ENCODE data around the gene COMT. TPM values are rescaled to one million over a fixed set of nuclear protein-coding genes. Genes with fewer than 3 reads are reported as not detected.

Gene COMT
- total RNA-seq, 1 experiment from 2014 or later: 72.0 TPM

DNA sequence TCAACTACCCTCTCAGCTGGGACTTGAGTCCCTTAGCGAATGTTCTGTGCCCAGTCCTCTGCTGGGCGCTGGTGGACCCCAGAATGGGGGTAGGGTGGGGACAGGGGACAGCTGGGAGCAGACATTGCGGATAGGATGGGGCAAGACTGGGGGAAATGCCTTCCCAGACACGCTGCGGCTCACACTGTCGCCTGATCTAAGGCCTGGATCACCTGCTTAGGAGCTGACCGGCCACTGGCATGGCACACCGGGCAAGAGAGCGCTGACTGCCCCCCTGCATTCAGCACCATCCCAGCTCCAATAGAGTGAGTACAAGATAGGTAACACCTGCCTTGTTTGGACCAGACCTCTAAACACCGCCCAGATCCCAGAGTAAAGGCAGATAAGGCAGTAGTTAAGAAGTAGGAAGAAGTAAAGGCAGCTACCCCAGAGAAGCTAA is 73.6 kb downstream of the COMT start:
- Histone ChIP-seq H3K4me1 (ENCODE audit: low read length) (peaks cover 24% of the 10 kb centered on the region), H2AFZ (ENCODE audit: low read length) (no peak overlapping the region), H3K9ac (ENCODE audit: low read length) (peak overlapping the region; percentile 81), H3K27ac (ENCODE audit: low read length) (no peak overlapping the region), H3K9me2 (replicated peaks; ENCODE audit: insufficient read depth, low read length) (no peaks in the 10 kb centered on the region), H3K4me3 (ENCODE audit: low read length) (peak overlapping the region; percentile 84; the same call in 1 of the 2 replicates), H3K36me3 (ENCODE audit: insufficient read depth, low read length) (no peaks in the 10 kb centered on the region), H3K9me3 (ENCODE audit: low read length) (no peaks in the 10 kb centered on the region), H3K79me2 (ENCODE audit: low read length) (peaks cover 5% of the 10 kb centered on the region; the same call in 1 of the 2 replicates), H3K4me2 (ENCODE audit: low read depth, low read length, poor library complexity, severe bottlenecking) (peak overlapping the region; percentile 83), H4K20me1 (ENCODE audit: insufficient read depth, low read depth, low read length) (no peaks in the 10 kb centered on the region), H3K27me3 (ENCODE audit: low read length) (no peaks in the 10 kb centered on the region)
- no peak for DNase-seq

DNA sequence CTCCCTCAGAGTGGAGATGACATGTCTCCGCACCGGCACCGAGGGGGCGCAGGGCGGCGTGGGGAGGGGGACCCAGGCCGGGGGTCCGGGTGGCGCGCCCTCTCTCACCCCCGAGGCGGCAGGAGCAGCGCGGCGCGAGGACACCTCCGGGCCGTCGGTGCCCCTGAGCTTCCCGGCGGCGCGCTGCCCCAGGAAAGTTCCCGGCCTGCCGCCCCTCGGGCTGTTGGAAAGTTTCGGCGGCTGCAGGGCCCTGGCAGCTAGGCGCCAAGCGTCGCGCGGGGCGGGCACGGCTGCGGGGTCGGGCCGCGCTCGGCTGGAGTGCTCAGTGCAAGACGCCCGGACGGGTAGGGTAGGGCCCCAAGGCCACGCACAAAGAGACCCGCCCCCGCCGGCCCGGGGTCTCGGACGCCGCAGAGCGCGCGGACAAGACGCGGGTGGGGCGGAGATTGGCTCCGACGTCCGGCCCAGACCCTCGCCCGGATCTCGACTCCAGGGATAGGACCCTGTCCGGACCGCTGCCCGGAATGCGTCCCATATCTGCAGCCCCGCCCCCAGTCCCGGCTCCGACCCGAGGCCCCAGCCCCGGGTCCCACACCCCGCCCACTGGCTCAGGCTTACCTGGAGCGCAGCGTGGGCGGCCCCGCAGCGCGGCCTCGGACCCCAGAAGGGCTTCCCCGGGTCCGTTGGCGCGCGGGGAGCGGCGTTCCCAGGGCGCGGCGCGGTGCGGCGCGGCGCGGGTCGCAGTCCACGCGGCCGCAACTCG is 74.6 kb downstream of the COMT start:
- DNase-seq: peak; percentile 70
- Histone ChIP-seq H2AFZ (ENCODE audit: low read length) (peak overlapping the region; percentile 58; the same call in 1 of the 2 replicates), H3K36me3 (ENCODE audit: insufficient read depth, low read length) (no peaks in the 10 kb centered on the region), H3K4me2 (ENCODE audit: low read depth, low read length, poor library complexity, severe bottlenecking) (peak overlapping the region; percentile 83), H3K27ac (ENCODE audit: low read length) (no peak overlapping the region), H3K27me3 (ENCODE audit: low read length) (no peaks in the 10 kb centered on the region), H3K79me2 (ENCODE audit: low read length) (peaks cover 7% of the 10 kb centered on the region), H3K4me3 (ENCODE audit: low read length) (peak overlapping the region; percentile 84), H3K9me2 (replicated peaks; ENCODE audit: insufficient read depth, low read length) (no peaks in the 10 kb centered on the region), H3K9ac (ENCODE audit: low read length) (peak overlapping the region; percentile 81), H3K9me3 (ENCODE audit: low read length) (no peaks in the 10 kb centered on the region), H3K4me1 (ENCODE audit: low read length) (peaks cover 28% of the 10 kb centered on the region), H4K20me1 (ENCODE audit: insufficient read depth, low read depth, low read length) (no peaks in the 10 kb centered on the region)

DNA sequence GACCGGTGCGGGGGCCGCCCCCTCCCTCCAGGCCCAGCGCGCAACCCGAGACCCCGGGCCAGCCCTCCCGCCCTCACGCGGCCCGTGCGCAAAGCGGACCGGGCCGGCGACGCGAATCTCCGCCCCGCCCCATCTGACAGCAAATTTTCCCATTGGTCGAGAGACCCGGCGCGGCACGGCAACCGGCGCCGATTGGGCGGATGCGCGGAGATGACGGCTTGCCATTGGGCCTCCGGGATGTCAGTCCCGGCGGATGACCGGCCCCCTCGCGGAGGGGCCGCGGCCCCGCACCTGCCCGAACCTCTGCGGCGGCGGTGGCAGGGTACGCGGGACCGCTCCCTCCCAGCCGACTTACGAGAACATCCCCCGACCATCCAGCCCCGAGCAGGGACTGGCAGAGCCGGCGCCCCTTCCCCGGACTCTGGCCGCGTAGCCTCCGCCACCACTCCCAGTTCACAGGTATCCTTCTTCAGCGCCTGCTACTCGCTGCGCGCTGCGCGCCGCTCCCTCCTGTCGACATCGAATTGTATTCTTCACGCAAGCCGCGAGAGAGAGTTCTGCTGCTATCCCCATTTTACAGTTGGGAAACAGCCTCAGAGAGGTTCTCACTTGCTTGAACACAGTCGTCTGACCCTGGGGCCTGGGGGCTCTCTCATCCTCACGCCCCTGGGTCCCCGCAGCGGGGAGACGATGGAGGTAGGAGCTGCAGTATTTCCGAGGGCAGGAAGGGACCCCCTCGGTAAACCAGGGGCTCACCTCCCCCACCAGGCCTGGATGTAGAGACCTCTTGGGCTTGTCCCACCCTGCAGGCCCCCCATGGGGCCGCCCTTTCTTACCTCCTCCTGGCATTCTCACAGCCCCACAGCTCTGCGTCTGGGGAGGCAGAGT is 75.4 kb downstream of the COMT start, which contains the start of gene ARVCF:
ARVCF (minus strand) TSS at position 90 of the 888 bp plus-strand sequence. CDS start 26,029 bp downstream, outside the sequence.
- peaks cover 15% of the 10 kb centered on the region for H3K79me2 ChIP-seq (ENCODE audit: low read length)
- H3K9me3 ChIP-seq (ENCODE audit: low read length): no peaks in the 10 kb centered on the region
- peak; percentile 97 for DNase-seq
- H3K9me2 ChIP-seq (replicated peaks; ENCODE audit: insufficient read depth, low read length): no peaks in the 10 kb centered on the region
- H4K20me1 ChIP-seq (ENCODE audit: insufficient read depth, low read depth, low read length): no peaks in the 10 kb centered on the region
- H3K9ac ChIP-seq (ENCODE audit: low read length): peak within 1 kb of the TSS; percentile 81
- peak within 1 kb of the TSS; percentile 84 for H3K4me3 ChIP-seq (ENCODE audit: low read length)
- no peak within 1 kb of the TSS for H3K27ac ChIP-seq (ENCODE audit: low read length)
- peaks cover 31% of the 10 kb centered on the region for H3K4me1 ChIP-seq (ENCODE audit: low read length)
- peak within 1 kb of the TSS; percentile 97; the same call in 1 of the 2 replicates for H2AFZ ChIP-seq (ENCODE audit: low read length)
- no peaks in the 10 kb centered on the region for H3K36me3 ChIP-seq (ENCODE audit: insufficient read depth, low read length)
- H3K4me2 ChIP-seq (ENCODE audit: low read depth, low read length, poor library complexity, severe bottlenecking): peak within 1 kb of the TSS; percentile 83
- H3K27me3 ChIP-seq (ENCODE audit: low read length): no peaks in the 10 kb centered on the region

- H3K36me3 ChIP-seq (ENCODE audit: insufficient read depth, low read length): no peaks in the 10 kb centered on the region
- H3K9ac ChIP-seq (ENCODE audit: low read length): peak overlapping the region; percentile 73
- H3K79me2 ChIP-seq (ENCODE audit: low read length): peaks cover 21% of the 10 kb centered on the region
- no peaks in the 10 kb centered on the region for H3K9me3 ChIP-seq (ENCODE audit: low read length)
- no peak for DNase-seq
- no peaks in the 10 kb centered on the region for H3K27me3 ChIP-seq (ENCODE audit: low read length)
- no peak overlapping the region for H2AFZ ChIP-seq (ENCODE audit: low read length)
- H3K9me2 ChIP-seq (replicated peaks; ENCODE audit: insufficient read depth, low read length): no peaks in the 10 kb centered on the region
- H3K4me1 ChIP-seq (ENCODE audit: low read length): peaks cover 37% of the 10 kb centered on the region
- H3K27ac ChIP-seq (ENCODE audit: low read length): no peak overlapping the region
- H4K20me1 ChIP-seq (ENCODE audit: insufficient read depth, low read depth, low read length): no peaks in the 10 kb centered on the region
- peak overlapping the region; percentile 84; the same call in 1 of the 2 replicates for H3K4me3 ChIP-seq (ENCODE audit: low read length)
- peak overlapping the region; percentile 83 for H3K4me2 ChIP-seq (ENCODE audit: low read depth, low read length, poor library complexity, severe bottlenecking)
These were observed 76.0 kb downstream of the COMT start for GRCh38 chr22:20017622-20017958.

- no peak overlapping the region for H3K27ac ChIP-seq (ENCODE audit: low read length)
- no peak overlapping the region for H2AFZ ChIP-seq (ENCODE audit: low read length)
- DNase-seq: no peak
- no peak overlapping the region for H3K4me3 ChIP-seq (ENCODE audit: low read length)
- H3K9me3 ChIP-seq (ENCODE audit: low read length): no peaks in the 10 kb centered on the region
- H3K9me2 ChIP-seq (replicated peaks; ENCODE audit: insufficient read depth, low read length): no peaks in the 10 kb centered on the region
- no peaks in the 10 kb centered on the region for H4K20me1 ChIP-seq (ENCODE audit: insufficient read depth, low read depth, low read length)
- H3K79me2 ChIP-seq (ENCODE audit: low read length): peaks cover 25% of the 10 kb centered on the region
- H3K9ac ChIP-seq (ENCODE audit: low read length): no peak overlapping the region
- H3K27me3 ChIP-seq (ENCODE audit: low read length): no peaks in the 10 kb centered on the region
- H3K4me2 ChIP-seq (ENCODE audit: low read depth, low read length, poor library complexity, severe bottlenecking): no peak overlapping the region
- H3K4me1 ChIP-seq (ENCODE audit: low read length): peaks cover 41% of the 10 kb centered on the region
- H3K36me3 ChIP-seq (ENCODE audit: insufficient read depth, low read length): no peaks in the 10 kb centered on the region
These were observed 76.4 kb downstream of the COMT start for GRCh38 chr22:20018001-20018400.

Other genes starting within 250 kb of the COMT start
- gene SEPTIN5, start 227.3 kb upstream of the COMT start, total RNA-seq (2014; rRNA removed; shearing (Covaris generic); ENCODE audit: low replicate concordance): not detected in 2 replicates
- not detected in 2 replicates for gene GP1BB, start 218.2 kb upstream of the COMT start, total RNA-seq (2014; rRNA removed; shearing (Covaris generic); ENCODE audit: low replicate concordance)
- gene TBX1, start 181.0 kb upstream of the COMT start, total RNA-seq (2014; rRNA removed; shearing (Covaris generic); ENCODE audit: low replicate concordance): not detected in 2 replicates
- 4.4 and 8.5 TPM in 2 replicates for gene GNB1L, start 86.9 kb upstream of the COMT start, total RNA-seq (2014; rRNA removed; shearing (Covaris generic); ENCODE audit: low replicate concordance)
- 6.5 and 12.2 TPM in 2 replicates for gene RTL10, start 86.9 kb upstream of the COMT start, total RNA-seq (2014; rRNA removed; shearing (Covaris generic); ENCODE audit: low replicate concordance)
- gene TXNRD2, start within 50 bp of the COMT start, total RNA-seq (2014; rRNA removed; shearing (Covaris generic); ENCODE audit: low replicate concordance): 7.0 and 20.7 TPM in 2 replicates
- 4.3 and 13.7 TPM in 2 replicates for gene ARVCF, start 75.1 kb downstream of the COMT start, total RNA-seq (2014; rRNA removed; shearing (Covaris generic); ENCODE audit: low replicate concordance)
- gene TANGO2, start 79.3 kb downstream of the COMT start, total RNA-seq (2014; rRNA removed; shearing (Covaris generic); ENCODE audit: low replicate concordance): 36.8 and 39.0 TPM in 2 replicates
- gene DGCR8, start 138.5 kb downstream of the COMT start, total RNA-seq (2014; rRNA removed; shearing (Covaris generic); ENCODE audit: low replicate concordance): 16.4 and 26.6 TPM in 2 replicates
- 133 and 205 TPM in 2 replicates for gene RANBP1, start 174.3 kb downstream of the COMT start, total RNA-seq (2014; rRNA removed; shearing (Covaris generic); ENCODE audit: low replicate concordance)
- gene TRMT2A, start 175.5 kb downstream of the COMT start, total RNA-seq (2014; rRNA removed; shearing (Covaris generic); ENCODE audit: low replicate concordance): 54.8 and 130 TPM in 2 replicates
- gene ZDHHC8, start 190.0 kb downstream of the COMT start, total RNA-seq (2014; rRNA removed; shearing (Covaris generic); ENCODE audit: low replicate concordance): 8.9 and 11.5 TPM in 2 replicates
- not detected in 2 replicates for gene CCDC188, start 209.3 kb downstream of the COMT start, total RNA-seq (2014; rRNA removed; shearing (Covaris generic); ENCODE audit: low replicate concordance)

Measured in Karpas-422 (cell line).